ENCODE measurements around the gene PPP1R17.

GRCh38 chr7:31646942-31647341 is 40.1 kb upstream of the PPP1R17 start:
- no peak for TF ChIP-seq CTCF (IDR thresholded peaks at IDR 0.05)
- no peak for TF ChIP-seq ZFX (IDR thresholded peaks at IDR 0.05; ENCODE audit: borderline replicate concordance)

All from 22Rv1 (cell line).